T-helper 1 cell treated with Interleukin-12 subunit alpha and Interleukin-12 subunit beta and Interleukin-4 antibody, amounts not matched to agents 30 μg/mL and 1 μg/mL, for 36 hours (primary cell): ENCODE data around the gene MTAP.
A peak's percentile ranks its signal among the peaks of the same experiment; 100 is the strongest.

Experiments used
- H3K27ac Mint-ChIP-seq: one replicate; pipeline ENCODE4 v1.8.0; 2021; ENCODE audit warnings: mild to moderate bottlenecking, mixed read lengths
- H3K27me3 Mint-ChIP-seq: one replicate; pipeline ENCODE4 v1.8.0; 2021; ENCODE audit warnings: low read depth, mixed read lengths
- H3K36me3 Mint-ChIP-seq: one replicate; pipeline ENCODE4 v1.8.0; 2021; ENCODE audit warnings: low read depth, mixed read lengths
- H3K4me1 Mint-ChIP-seq: one replicate; pipeline ENCODE4 v1.8.0; 2021; ENCODE audit warnings: low read depth, mixed read lengths
- H3K4me3 Mint-ChIP-seq: one replicate; pipeline ENCODE4 v1.8.0; 2021; ENCODE audit warnings: mild to moderate bottlenecking, moderate library complexity, mixed read lengths
- H3K9me3 Mint-ChIP-seq: one replicate; pipeline ENCODE4 v1.8.0; 2021; ENCODE audit warnings: mixed read lengths

MTAP gene

DNA sequence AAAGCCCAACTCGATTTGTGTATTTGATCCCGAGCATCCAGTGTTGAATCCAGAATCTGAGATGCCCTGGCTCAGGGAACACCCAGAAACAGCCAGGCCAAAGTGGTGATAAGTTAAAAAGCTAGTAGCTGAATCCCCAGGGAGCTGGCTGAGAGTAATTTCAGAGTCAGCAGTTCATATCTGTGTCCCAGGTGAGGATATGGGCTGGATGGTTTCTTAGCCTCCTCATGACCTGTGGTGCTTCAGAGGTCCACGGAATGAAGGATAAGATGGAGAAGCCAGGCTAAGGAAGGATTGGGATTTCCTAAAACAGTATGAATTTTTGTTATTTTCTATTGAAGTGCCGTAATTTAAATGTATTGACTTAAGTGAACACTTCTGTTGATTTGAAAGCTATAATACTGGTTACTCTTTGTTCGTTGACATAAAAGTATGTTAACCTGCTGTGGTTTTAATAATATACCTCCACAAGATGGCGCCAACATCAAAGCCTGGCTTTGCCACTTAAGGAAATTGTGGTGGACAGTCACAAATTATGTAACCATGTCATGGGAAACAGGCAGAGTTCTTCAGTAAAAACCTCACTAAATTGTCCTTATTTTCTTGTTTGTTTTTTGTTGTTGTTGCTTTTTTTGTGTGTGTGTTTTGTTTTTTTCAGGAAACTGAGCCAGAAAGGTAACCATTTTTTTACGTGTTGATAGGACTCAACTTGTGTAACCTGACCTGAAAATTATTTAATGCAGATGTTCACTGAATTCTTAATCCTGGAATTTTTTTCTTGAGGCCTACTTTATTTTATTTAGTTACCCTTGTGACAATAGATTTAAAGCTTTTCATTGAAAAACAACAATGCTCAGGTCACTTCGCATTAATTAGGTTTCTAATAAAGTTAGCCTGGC lies 11.4 kb downstream of the MTAP start:
- Mint-ChIP-seq H3K36me3 (peaks cover 34% of the 10 kb centered on the region), H3K4me1 (peaks cover 19% of the 10 kb centered on the region), H3K27me3 (no peaks in the 10 kb centered on the region), H3K27ac (peak overlapping the region; percentile 36), H3K4me3 (no peak overlapping the region), H3K9me3 (no peaks in the 10 kb centered on the region)

DNA sequence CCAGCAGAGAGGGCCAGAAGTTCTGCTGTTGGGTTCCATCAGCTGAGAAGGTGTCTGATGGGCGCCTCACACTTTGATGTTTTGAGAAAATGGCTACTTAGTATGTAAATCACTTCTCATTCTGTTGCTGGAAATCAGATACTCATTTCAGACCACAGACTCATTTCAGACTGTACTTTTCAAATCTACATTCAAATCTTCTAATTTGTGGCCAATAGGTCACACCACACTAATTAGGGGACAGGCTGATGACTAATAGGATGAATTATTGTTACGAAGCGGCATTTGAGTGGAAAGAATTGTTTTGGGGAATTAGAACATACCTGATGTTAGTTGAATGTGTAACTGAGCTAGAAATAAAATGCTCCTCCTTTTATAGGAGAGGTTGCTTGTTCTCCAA lies 13.2 kb downstream of the MTAP start:
- Mint-ChIP-seq H3K36me3 (peaks cover 44% of the 10 kb centered on the region), H3K4me3 (no peak overlapping the region), H3K4me1 (peaks cover 19% of the 10 kb centered on the region), H3K9me3 (no peaks in the 10 kb centered on the region), H3K27ac (no peak overlapping the region), H3K27me3 (no peaks in the 10 kb centered on the region)

DNA sequence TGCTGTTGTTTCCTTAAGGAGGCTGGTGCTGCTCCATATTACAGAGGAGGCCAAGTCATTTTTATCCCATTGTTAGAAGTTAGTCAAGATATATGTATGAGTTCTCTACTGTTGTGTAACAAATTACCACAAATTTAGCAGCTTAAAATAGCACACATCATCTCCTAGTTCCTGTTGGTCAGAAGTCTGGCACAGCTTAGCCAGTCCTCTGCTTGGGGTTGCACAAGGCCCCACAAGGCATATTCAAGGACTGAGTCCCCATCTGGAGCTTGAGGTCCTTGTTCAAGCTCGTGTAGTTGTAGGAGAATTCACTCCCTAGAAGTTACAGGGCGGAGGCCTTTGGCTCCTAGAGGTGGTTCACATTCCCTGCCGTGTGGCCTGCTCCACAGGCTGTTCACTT lies 14.7 kb downstream of the MTAP start:
- no peak overlapping the region for H3K4me3 Mint-ChIP-seq
- H3K27ac Mint-ChIP-seq = no peak overlapping the region
- no peaks in the 10 kb centered on the region for H3K27me3 Mint-ChIP-seq
- H3K9me3 Mint-ChIP-seq = no peaks in the 10 kb centered on the region
- peaks cover 17% of the 10 kb centered on the region for H3K4me1 Mint-ChIP-seq
- peaks cover 50% of the 10 kb centered on the region for H3K36me3 Mint-ChIP-seq

DNA sequence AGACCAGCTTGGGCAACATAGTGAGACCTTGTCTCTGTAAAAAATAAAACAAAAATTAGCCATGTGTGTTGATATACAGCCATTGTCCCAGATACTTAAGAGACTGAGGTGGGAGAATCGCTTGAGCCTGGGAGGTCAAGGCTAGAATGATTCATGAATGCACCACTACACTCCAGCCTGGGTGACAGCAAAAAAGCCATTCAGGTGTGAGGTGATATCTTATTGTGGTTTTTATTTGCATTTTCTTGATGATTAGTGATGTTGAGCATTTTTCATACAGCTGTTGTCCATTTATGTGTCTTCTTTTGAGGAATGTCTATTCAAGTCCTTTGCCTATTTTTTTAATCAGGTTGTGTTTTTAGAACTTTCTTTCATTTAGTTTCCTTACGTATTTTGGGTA lies 23.2 kb downstream of the MTAP start:
- Mint-ChIP-seq H3K9me3 (no peaks in the 10 kb centered on the region), H3K36me3 (peaks cover 53% of the 10 kb centered on the region), H3K27me3 (no peaks in the 10 kb centered on the region), H3K4me3 (no peak overlapping the region), H3K27ac (no peak overlapping the region), H3K4me1 (peaks cover 20% of the 10 kb centered on the region)

GRCh38 chr9:21828853-21829410 lies 26.5 kb downstream of the MTAP start:
- H3K27ac Mint-ChIP-seq = peak overlapping the region; percentile 50
- H3K36me3 Mint-ChIP-seq = peaks cover 43% of the 10 kb centered on the region
- no peak overlapping the region for H3K4me3 Mint-ChIP-seq
- H3K27me3 Mint-ChIP-seq = no peaks in the 10 kb centered on the region
- peaks cover 50% of the 10 kb centered on the region for H3K4me1 Mint-ChIP-seq
- H3K9me3 Mint-ChIP-seq = no peaks in the 10 kb centered on the region

DNA sequence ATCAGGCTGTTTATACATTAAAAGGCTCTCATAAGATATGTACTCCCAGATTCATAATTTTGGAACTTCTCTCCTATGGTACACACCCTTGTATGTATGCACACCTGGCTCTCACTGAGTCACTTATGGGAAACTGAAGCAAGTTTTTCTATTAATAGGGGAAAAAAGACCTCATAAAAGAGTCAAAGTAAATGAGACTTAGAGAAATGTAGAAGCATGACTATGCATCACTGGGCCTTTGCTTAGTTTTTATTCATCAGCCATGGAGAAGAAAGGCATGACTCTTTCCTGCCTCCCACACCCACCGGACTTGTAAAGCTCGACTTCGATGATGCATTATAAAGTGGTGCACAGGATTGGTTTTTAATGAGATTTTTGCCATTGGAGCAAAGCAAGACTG lies 28.2 kb downstream of the MTAP start:
- Mint-ChIP-seq H3K4me1 (peaks cover 46% of the 10 kb centered on the region), H3K4me3 (no peak overlapping the region), H3K27ac (no peak overlapping the region), H3K27me3 (no peaks in the 10 kb centered on the region), H3K36me3 (peaks cover 40% of the 10 kb centered on the region), H3K9me3 (no peaks in the 10 kb centered on the region)

GRCh38 chr9:21831841-21832509 lies 29.5 kb downstream of the MTAP start:
- peaks cover 46% of the 10 kb centered on the region for H3K4me1 Mint-ChIP-seq
- H3K9me3 Mint-ChIP-seq = no peaks in the 10 kb centered on the region
- H3K4me3 Mint-ChIP-seq = peak overlapping the region; percentile 22
- peaks cover 49% of the 10 kb centered on the region for H3K36me3 Mint-ChIP-seq
- H3K27ac Mint-ChIP-seq = peak overlapping the region; percentile 80
- H3K27me3 Mint-ChIP-seq = no peaks in the 10 kb centered on the region

DNA sequence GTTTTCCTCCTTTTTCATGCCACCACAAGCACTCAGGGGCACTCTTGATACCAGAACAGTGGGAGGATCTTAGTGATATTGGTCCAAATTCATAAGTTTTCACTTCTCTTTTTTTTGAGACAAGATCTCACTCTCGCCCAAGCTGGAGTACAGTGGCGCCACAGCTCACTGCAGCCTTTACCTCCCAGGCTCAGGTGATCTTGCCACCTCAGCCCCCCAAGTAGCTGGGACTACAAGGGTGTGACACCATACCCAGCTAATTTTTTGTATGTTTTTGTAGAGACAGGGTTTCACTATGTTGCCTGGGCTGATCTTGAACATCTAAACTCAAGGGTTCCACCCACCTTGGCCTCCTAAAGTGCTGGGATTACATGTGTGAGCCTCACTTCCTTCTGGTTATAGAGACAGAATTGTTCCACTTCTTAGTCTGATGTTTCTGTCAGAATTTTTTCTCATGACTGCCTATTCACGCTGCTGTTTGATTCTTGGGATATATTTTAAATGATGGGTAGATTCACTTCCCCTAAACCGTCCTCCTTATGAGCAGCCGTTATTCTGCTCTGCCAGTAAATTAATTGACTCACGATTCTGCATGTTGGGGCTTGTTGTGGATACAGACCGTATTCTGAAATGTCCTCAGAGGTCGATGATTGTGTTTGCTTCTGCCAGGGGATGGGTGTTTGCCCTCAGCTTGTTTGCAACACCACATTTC lies 30.8 kb downstream of the MTAP start:
- peaks cover 59% of the 10 kb centered on the region for H3K36me3 Mint-ChIP-seq
- peak overlapping the region; percentile 18 for H3K27ac Mint-ChIP-seq
- H3K9me3 Mint-ChIP-seq = no peaks in the 10 kb centered on the region

GRCh38 chr9:21835121-21835520 lies 32.7 kb downstream of the MTAP start:
- no peak overlapping the region for H3K27ac Mint-ChIP-seq

More for the DNA sequence above, 30.8 kb downstream of the MTAP start:
- H3K4me1 Mint-ChIP-seq = peaks cover 43% of the 10 kb centered on the region
- no peak overlapping the region for H3K4me3 Mint-ChIP-seq
- H3K27me3 Mint-ChIP-seq = no peaks in the 10 kb centered on the region

DNA sequence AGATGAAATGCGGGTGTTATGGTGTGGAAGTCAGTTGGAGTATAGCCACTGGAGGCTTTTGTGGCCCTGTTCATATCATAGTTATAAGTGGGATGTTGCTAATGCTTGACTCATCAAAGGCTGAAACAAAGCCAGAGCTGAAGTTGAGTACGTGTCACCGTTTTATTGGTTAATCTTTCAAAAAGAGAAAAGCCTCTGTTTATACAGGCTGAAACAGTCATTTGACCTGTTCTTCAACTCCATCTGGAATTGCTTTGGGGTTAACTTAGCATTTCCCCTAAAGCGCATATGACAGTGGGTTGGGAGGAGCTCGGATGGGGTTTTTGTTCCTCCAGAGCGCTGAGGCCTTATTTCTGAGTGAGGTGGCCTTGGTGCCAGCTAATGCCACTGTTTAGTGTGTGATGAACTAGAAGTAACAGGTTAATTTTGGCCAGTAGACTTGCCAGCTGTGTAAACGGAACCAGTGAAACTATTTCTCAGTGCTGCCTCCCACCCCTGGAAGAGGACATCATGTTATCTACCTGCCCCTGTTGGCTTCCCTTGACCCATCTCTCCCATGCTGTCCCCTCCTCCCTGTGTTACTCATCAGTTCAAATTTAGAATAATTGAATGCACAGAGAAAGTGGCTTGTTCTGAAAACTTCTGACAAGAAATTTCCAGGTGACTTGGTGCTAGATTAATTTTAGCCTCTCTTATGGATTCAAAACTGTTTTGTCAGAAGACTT lies 34.2 kb downstream of the MTAP start:
- H3K4me3 Mint-ChIP-seq = no peak overlapping the region
- no peaks in the 10 kb centered on the region for H3K27me3 Mint-ChIP-seq
- H3K4me1 Mint-ChIP-seq = peaks cover 23% of the 10 kb centered on the region
- H3K36me3 Mint-ChIP-seq = peaks cover 70% of the 10 kb centered on the region
- no peak overlapping the region for H3K27ac Mint-ChIP-seq
- H3K9me3 Mint-ChIP-seq = peaks cover 20% of the 10 kb centered on the region

More at GRCh38 chr9:21835121-21835520, 32.7 kb downstream of the MTAP start:
- peaks cover 35% of the 10 kb centered on the region for H3K4me1 Mint-ChIP-seq
- no peaks in the 10 kb centered on the region for H3K27me3 Mint-ChIP-seq
- H3K36me3 Mint-ChIP-seq = peaks cover 69% of the 10 kb centered on the region
- H3K4me3 Mint-ChIP-seq = no peak overlapping the region
- peaks cover 8% of the 10 kb centered on the region for H3K9me3 Mint-ChIP-seq

DNA sequence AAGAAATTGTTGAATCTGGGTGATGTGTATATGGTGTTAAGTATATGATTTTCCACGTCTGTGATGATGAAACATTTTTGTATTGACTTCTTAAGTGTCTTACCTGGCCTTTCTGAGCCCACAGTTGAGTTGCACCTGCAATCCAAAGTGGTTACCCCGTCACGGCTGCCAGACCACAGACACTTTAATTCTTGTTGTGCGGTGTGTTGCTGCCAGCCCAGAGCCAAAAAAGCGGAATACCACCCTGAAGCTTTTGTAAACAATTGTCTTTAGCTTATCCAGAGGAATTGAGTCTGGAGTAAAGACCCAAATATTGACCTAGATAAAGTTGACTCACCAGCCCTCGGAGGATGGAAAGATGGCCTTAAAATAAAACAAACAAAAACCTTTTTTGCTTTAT lies 35.1 kb downstream of the MTAP start:
- Mint-ChIP-seq H3K4me3 (no peak overlapping the region), H3K27me3 (no peaks in the 10 kb centered on the region), H3K4me1 (peaks cover 14% of the 10 kb centered on the region), H3K36me3 (peaks cover 78% of the 10 kb centered on the region), H3K27ac (no peak overlapping the region), H3K9me3 (peaks cover 27% of the 10 kb centered on the region)

- H3K9me3 Mint-ChIP-seq = peaks cover 52% of the 10 kb centered on the region
- H3K27ac Mint-ChIP-seq = no peak overlapping the region
- H3K36me3 Mint-ChIP-seq = peaks cover 85% of the 10 kb centered on the region
- no peak overlapping the region for H3K4me3 Mint-ChIP-seq
- H3K4me1 Mint-ChIP-seq = no peaks in the 10 kb centered on the region
- H3K27me3 Mint-ChIP-seq = no peaks in the 10 kb centered on the region
Observed at GRCh38 chr9:21840647-21841046, 38.2 kb downstream of the MTAP start.

- Mint-ChIP-seq H3K27me3 (no peaks in the 10 kb centered on the region), H3K27ac (no peak overlapping the region), H3K36me3 (peaks cover 86% of the 10 kb centered on the region), H3K4me3 (no peak overlapping the region), H3K4me1 (peaks cover 2% of the 10 kb centered on the region), H3K9me3 (peaks cover 57% of the 10 kb centered on the region)
Observed at GRCh38 chr9:21841133-21841532, 38.7 kb downstream of the MTAP start.

DNA sequence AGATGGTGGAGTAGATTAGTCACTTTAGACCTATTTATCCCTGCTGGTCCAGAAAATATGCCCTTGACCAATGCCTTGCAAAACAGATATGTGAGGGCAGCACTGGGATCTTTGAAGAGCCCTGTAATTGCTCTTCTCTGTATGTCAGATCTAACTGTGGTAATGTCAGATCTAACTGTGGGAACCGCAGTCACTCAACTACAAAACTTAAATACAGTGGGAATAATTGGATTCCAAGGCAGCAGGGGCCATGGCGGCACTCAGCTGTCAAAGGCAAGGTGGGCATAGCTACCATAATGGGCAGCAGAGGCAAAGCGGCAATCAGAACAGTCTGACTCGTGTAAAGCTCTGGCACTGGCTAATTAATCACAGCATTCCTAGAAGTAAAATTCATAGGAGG lies 46.2 kb downstream of the MTAP start:
- H3K27me3 Mint-ChIP-seq = no peaks in the 10 kb centered on the region
- H3K36me3 Mint-ChIP-seq = peaks cover 46% of the 10 kb centered on the region
- H3K4me1 Mint-ChIP-seq = peaks cover 12% of the 10 kb centered on the region
- H3K4me3 Mint-ChIP-seq = no peak overlapping the region
- peaks cover 51% of the 10 kb centered on the region for H3K9me3 Mint-ChIP-seq
- H3K27ac Mint-ChIP-seq = no peak overlapping the region
